NCI-H226 (cell line): ENCODE data around the gene SMIM7.

Experiments
- DNase-seq: peaks from one replicate; pipeline ENCODE4 v3.0.0-alpha.2; 2015

SMIM7 gene

GRCh38 chr19:16620018-16620417 lies 39.9 kb downstream of the SMIM7 start:
- no peak for DNase-seq

DNA sequence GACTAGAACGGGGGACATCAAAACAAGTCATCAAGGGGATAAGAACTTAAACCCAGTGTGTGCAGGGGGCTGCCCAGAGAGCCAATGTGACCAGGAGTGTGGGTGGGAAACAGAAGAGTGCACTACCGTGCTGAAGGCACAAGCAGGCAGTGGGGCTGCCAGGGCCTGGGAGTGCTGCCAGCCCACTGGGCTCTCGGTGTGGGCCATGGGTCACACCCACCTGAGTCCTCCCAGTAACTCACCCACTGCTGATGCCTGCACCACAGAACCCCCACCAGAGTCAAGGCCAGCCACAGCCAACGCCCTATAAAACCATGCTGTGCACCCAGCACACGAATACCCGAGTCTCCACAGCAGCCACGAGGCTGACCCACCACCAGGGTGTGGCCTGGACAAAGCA lies 40.5 kb downstream of the SMIM7 start:
- no peak for DNase-seq

DNA sequence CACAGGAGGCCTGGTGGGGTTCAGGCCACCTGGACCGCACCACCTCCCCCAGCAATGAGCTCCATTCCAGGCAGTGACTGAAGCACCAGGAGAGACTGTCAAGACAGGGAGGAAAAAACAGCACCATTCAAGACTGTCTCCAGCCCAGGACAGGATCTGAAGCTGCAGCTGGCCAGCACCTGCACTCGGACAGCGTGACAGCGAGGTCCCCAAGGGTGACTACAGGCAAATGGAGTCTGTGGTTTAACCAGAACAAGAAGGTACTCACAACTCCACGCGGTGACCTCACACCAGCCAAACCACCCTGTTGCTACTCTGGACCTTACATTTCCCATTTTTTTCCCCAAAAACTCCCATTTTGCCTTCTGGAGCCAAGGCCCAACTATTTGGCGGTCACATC lies 41.7 kb downstream of the SMIM7 start:
- DNase-seq, result no peak

- peak; percentile 68 for DNase-seq
Measured at GRCh38 chr19:16615808-16616207, 44.1 kb downstream of the SMIM7 start.

GRCh38 chr19:16614941-16615340 lies 45.0 kb downstream of the SMIM7 start:
- no peak for DNase-seq

GRCh38 chr19:16613841-16614240 lies 46.1 kb downstream of the SMIM7 start:
- no peak for DNase-seq

DNA sequence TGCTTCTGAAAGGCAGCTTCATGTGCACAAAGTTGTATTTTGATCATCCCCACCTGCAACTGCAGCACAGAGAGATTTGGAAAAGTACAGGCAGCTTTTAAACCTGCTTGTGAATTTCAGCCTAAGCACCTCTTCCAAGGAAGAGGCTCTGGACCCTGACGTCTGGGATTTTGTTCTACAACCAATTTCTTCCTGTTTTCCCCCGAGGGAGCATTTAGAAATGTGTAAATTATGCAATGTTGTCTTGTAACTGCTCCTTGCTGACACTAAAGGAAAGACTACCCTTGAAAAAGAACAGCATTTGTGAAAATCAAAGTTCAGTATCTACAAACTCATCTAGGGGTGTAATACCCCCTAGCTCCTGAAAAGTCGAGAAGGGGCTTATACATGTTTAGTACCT lies 47.3 kb downstream of the SMIM7 start:
- no peak for DNase-seq

DNA sequence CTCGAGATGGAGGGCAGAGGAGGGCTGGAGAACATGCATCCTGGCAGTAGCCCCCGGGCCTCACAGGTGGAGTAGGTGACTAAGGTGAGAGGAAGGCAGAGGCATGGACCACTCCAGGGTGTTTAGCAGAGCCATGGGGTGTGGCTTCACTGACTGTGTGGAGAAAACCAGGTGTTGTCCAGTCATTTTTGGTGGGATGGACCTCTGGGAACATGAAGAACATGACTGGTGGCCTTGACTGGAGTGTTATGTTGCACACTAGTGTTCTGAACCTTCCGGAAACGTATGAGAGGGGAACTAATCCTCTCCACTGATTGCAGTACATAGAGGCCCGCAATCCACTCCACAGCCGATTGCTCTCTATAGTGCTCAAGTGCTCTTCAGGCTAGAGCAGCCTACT lies 48.8 kb downstream of the SMIM7 start:
- DNase-seq, result no peak

- no peak for DNase-seq
Measured at GRCh38 chr19:16609511-16610200, 50.3 kb downstream of the SMIM7 start.

DNA sequence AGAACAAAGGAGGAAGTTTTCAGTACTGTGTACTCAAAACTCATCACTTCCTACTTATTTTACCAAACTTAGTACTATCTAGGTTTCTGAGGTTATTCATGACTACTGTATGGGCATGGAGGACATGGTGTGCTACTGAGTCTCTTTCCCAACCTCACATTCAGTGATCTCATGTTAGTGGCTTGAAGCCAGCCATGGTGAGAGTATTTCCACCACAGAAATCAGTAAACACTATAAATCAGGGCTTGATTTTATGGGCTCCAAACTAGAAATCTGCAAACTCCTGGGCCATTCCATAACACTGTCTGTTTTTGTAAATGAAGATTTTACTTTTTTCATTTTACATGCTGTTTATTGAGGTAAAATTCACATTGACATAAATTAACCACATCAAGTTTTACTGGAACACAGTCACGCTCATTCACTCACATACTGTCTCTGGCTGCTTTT lies 51.6 kb downstream of the SMIM7 start:
- DNase-seq, result peak; percentile 50

GRCh38 chr19:16607819-16608218 lies 52.1 kb downstream of the SMIM7 start:
- DNase-seq, result no peak

GRCh38 chr19:16605553-16605994 lies 54.4 kb downstream of the SMIM7 start:
- no peak for DNase-seq

DNA sequence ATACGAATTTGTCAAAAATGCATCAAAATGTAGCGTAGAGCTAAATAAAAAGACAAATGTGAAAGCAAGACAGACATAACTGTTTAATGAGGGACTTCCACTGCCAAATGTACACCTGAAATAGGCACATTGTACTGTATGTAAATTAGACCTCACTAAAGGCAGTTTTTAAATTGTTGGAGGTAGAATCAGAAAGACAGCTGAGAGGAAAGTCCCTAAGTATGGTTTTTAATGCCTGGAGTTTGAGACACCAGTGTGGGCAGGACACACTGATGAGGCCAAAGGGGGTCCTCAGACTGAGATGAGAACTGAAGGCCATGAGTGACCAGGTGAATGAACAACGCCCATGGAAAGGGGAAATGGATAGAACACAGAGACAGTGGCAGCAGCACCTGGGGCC lies 54.8 kb downstream of the SMIM7 start:
- no peak for DNase-seq

DNA sequence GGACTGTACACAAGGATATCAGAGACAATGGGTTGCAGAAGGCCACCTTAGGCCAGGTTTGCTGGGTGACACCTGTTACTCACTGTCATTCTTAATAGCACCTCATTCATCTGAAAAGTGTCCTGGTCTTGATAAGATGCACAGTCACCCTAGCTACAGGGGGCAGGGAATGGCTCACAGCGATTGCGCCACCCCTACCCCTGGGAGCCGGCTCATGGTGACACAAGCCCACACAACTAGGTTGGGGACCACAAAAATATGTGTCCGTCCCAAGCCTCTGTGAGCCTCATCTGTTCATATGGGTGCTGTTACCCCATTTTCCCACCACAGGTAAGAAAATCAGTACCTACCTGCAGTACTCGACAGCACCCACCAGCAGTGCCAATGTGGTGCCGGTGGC lies 55.3 kb downstream of the SMIM7 start:
- DNase-seq, result no peak

DNA sequence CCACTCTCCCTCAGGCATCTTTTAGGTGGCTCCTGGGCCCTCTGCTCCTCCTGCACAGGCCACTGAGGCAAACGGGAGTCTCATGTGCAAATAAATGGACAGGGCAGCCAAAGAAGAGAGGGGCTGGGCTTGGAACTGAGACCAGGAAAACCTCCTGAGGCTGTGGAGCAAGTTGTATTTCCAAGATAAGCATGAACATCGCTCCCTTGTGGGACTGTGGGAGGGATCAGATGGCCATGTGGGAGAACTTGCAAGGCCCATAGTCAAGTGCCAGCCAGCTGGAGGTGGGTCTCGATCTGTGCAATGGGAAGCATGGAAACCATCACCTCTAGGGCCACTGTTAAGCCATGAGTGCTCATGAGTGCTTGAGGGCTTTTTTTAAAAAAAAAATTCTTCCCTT lies 56.9 kb downstream of the SMIM7 start:
- no peak for DNase-seq

- no peak for DNase-seq
Measured at GRCh38 chr19:16601378-16602052, 58.4 kb downstream of the SMIM7 start.

DNA sequence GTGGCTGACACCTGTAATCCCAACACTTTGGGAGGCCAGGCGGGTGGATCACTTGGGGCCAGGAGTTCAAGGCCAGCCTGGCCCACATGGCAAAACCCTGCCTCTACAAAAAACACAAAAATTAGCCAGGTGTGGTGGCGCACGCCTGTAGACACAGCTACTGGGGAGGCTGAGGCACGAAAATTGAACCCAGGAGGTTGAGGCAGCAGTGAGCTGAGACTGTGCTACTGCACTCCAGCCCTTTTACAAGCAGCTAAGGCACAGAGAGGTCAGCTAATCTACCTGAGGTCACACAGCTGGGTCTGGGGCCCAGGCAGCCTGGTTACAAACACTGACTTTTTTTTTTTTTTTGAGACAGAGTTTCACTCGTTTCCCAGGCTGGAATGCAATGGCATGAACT lies 59.1 kb downstream of the SMIM7 start:
- no peak for DNase-seq

DNA sequence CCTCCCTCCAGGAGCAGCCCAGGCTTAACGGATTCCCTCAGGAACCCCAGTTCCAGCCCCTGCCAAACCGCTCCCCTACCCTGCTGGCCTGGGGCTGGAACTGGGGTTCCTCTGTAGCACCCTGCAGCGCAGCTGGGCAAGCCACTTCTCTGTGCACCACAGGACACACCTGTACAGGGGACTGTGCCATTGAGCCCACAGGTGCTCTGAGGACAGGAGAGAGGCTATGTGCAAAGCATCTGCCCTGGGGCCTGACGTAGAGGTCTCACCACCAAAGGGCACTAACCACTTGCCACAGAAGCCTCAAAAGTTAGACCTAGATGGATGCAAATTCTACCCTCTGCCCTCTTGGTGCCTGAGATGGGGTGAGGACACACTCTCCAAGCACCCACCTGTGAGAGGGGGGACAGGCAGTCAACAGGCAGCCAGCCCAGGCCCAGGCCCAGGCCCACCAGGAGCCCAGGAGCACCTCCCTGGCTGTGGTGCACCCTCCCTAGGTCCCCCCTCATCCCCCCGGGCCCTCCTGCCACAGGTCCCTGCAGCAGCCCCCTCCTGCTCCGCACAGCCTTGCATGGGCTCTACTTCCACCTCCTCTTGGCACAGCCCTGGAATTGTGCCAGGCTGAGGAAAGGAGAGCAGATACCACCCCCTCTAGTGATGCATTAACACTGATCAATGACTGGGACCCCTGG lies 60.1 kb downstream of the SMIM7 start:
- no peak for DNase-seq

GRCh38 chr19:16598848-16599247 lies 61.1 kb downstream of the SMIM7 start:
- DNase-seq, result no peak

GRCh38 chr19:16596399-16596798 lies 63.5 kb downstream of the SMIM7 start:
- DNase-seq, result no peak
